Inflammatory macrophage treated with lipopolysaccharide for 1 hour (primary cell): ENCODE measurements around the gene C12orf57.

Experiments
- DNase-seq, 2 donors: peaks; one replicate each; pipeline ENCODE4 v3.0.0-alpha.2; 2020 to 2022

The C12orf57 gene

DNA sequence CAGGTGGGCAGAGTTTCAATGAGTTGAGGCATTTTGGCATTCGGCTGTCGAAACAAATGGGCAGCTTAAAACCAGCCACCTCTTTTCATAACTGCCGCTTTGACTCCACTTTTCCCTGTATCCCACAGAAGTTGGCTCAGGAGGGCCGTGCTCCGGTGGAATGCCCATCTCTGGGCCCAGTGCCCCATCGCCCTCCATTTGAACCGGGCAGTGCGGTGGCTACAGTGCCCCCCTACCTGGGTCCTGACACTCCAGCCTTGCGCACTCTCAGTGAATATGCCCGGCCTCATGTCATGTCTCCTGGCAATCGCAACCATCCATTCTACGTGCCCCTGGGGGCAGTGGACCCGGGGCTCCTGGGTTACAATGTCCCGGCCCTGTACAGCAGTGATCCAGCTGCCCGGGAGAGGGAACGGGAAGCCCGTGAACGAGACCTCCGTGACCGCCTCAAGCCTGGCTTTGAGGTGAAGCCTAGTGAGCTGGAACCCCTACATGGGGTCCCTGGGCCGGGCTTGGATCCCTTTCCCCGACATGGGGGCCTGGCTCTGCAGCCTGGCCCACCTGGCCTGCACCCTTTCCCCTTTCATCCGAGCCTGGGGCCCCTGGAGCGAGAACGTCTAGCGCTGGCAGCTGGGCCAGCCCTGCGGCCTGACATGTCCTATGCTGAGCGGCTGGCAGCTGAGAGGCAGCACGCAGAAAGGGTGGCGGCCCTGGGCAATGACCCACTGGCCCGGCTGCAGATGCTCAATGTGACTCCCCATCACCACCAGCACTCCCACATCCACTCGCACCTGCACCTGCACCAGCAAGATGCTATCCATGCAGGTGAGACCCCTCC, 5.2 kb upstream of the C12orf57 start:
- no peak for DNase-seq

DNA sequence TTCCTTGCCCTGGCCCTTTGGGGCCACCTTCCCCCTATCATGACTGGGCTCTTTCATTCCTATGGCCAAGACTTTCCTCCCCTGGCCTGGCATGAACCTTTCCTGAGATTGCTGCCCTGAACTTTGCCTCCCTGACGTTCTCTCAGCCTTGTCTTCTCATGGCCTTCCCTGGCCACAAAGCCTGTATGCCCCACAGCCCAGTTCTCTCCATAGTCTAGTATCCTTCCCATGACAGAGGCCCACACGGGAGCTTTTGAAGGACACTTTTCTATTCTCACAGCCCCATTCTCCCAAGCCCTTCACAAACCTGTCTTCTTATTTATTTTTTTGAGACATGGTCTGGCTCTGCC, 4.7 kb upstream of the C12orf57 start:
- DNase-seq: no peak

DNA sequence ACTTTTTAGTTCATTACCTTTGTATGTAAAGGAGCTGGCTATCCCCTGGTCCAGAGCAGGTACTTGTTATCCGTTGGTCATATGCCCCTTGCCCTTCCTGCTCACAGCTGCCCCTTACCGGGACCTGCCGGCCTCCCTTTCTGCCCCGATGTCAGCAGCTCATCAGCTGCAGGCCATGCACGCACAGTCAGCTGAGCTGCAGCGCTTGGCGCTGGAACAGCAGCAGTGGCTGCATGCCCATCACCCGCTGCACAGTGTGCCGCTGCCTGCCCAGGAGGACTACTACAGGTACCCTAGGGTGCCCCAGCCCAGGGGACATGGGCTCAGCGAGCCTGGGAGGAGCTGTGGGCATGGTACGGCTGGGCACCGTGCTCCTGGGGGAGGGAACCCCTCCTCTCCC, 2.6 kb upstream of the C12orf57 start:
- no peak for DNase-seq

DNA sequence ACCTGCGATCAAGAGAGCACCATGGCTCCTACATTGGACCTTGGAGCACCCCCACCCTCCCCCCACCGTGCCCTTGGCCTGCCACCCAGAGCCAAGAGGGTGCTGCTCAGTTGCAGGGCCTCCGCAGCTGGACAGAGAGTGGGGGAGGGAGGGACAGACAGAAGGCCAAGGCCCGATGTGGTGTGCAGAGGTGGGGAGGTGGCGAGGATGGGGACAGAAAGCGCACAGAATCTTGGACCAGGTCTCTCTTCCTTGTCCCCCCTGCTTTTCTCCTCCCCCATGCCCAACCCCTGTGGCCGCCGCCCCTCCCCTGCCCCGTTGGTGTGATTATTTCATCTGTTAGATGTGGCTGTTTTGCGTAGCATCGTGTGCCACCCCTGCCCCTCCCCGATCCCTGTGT, 2.0 kb upstream of the C12orf57 start:
- DNase-seq: no peak

DNA sequence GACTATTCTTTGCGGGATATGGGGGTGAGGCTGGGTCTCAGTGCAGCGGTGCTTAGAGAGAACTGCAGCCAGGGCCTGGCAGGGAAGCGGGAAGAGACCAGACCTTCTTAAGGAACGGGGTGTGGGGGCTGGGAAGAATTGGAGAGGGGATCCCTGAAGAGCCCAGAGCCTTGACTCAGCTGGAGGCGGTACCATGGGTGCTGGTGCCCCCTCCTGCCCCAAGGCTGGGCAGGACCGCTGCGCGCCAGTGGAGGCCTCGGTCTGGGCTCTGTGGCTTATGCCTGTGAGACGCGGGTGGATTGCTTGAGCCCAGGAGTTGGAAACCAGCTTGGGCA, 1.5 kb upstream of the C12orf57 start:
- no peak for DNase-seq

DNA sequence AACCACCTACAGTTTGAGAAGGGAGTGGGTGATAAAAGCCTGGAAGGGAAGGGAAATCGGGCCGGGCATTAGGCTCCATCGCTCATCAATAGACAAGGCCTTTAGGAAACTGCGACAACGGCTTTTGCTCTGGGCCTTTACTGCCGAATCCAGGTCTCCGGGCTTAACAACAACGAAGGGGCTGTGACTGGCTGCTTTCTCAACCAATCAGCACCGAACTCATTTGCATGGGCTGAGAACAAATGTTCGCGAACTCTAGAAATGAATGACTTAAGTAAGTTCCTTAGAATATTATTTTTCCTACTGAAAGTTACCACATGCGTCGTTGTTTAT, 467 bp upstream of the C12orf57 start:
- peak; percentile 81 to 86 for DNase-seq

DNA sequence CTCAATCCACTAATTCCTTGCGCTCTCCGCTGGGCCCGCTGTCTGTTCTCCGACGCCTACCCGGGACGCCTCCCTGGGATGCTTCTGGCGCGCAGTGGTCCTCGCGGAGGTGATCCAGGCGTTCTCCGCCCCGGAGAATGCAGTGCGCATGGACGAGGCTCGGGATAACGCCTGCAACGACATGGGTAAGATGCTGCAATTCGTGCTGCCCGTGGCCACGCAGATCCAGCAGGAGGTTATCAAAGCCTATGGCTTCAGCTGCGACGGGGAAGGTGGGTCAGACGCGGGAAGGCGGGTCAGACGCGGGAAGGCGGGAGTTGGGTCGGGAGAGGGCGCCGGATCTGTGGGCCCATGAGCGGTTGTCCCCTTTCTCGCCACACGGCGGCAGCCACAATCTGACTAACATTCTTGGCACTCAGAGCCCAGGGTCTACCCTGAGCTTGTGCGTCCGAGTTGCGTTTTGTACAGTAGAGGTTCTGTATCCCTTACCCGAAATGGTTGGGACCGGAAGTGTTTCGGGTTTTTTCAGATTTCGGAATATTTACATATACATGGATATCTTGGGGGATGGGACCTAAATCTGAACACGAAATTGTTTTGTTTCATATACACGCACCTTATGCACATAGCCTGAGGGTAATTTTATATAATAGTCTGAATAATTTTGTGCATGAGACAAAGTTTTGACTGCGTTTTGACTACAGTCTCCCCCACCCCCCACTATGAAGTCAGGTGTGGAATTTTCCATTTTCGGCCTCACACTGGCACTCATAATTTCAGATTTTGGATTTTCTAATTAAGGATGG, 762 bp downstream of the C12orf57 start:
- peak; percentile 75 to 92 for DNase-seq

DNA sequence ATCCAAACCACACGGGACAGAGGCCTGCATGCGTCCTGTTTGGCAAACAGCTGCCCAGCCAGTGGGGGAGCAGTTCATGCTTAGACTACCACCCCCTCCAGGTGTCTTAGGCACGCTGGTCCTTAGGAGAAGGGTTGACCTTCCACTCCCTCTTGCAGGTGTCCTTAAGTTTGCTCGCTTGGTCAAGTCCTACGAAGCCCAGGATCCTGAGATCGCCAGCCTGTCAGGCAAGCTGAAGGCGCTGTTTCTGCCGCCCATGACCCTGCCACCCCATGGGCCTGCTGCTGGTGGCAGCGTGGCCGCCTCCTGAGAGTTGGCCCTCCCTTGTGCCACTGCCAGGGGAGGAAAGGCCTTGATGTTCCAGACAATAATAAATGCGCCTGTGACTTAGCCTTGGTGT, 1.8 kb downstream of the C12orf57 start:
- DNase-seq: no peak

DNA sequence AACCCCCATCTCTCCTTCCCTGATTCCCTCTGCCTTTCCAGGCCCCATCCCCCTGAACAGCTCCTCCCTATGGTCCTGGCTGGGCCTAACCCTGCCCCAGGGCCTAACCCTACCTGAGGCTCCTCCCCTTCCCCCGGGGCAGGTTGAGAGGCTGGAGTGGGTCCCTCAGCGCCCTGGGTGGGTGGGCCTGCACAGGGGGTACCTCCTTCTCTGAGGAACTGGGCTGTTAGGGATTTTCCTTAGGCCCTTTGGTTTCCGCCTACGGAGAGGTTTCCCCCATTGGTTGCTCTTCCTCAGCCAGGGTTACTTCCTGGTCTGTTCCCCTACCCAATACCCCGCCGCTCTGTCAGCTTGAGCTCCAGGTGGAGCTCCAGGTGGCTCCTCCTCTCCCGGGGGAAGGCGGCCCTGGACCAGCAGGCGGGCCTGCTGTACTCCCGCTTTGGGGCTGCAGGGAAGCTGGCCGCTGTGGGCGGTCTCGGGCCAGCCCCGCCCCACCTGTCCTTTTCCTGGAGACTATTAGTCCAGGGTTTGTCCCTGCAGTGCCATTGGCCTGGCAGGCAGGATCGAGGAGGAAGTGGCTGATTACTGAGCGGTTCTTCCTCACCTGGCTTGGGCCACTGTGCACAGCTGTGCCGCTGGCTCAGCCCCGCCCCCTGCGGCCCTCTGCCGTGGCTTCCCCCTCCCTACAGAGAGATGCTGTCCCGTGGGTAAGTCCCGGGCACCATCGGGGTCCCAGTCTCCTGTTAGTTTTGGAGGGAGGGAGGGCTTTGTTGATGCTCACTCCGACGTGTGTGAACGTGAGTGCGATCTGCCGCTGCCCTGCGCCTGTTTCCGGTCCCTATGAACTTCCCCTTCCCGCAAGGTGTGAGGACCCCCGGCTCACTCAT, 2.5 kb downstream of the C12orf57 start:
- DNase-seq: peak; percentile 64 to 81

DNA sequence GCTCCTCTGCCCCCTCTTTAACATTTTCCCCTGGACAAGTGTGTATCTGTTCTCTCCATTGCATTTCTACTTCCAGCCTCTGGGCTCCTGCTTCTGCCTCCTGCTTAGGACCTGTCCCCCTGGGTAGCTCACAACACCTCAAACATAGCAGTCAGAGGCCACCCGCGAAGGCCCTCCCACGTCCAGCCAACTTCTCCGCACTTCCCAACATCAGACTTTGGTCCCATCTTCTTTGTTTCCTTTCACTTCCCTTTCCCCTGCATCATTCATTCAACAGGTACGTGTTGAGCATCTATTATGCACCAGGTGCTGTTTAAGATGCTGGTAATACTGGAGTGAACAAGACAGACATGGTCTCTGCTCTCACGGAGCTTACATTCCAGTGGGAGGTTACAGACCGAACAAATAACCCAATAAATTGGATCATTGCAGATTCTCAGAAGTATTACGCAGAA, 3.1 kb downstream of the C12orf57 start:
- no peak for DNase-seq

DNA sequence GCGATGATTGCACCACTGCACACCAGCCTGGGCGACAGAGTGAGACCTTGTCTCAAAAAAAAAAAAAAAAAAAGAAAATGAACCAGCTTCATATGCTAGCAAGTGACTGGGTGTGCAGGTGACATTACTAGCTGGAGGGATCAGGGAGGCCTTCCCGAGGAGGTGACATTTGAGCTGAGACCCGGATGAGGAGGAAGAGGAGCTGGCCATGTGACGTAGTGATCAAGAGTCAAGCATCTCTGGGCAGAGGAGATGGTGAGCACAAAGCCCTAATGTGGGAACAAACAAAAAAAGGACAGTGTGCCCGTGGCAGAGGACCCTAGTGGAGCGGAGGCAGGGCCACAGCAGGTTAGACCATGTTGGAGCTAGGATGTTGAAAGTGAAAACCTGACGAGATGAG, 3.8 kb downstream of the C12orf57 start:
- DNase-seq: no peak

DNA sequence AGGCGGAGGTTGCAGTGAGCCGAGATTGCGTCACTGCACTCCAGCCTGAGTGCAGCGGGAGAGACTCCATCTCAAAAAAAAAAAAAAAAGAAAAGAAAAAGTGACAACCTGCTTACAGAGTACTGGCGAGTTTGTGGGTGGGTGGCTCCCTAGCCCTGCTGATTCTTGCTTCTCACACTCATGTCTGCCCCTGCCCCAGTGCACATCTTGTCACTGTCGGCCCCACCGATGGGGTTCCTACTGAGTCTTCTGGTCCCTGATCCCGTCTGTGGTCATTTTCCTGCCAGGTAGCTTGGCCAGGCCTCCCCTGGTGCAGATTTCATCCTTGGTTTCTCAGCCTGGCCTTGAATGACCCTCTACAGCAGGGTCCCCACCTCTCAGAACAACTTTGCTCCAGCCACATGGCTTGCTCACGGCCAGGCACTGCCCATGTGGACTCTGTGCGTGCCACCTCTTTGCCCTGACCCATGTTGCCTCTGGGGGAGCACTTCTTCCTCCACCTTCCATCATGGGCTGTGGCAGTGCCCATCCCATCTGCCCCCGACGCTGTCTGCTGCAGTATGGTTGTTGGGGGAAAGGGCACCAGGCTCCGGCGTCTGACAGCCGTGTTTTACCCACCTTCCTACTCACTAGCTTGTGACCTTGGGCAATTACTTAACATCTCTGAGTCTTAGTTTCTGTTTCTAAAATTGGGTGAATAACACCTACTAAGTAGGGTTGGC, 5.2 kb downstream of the C12orf57 start:
- DNase-seq: peak; percentile 71 to 94

DNA sequence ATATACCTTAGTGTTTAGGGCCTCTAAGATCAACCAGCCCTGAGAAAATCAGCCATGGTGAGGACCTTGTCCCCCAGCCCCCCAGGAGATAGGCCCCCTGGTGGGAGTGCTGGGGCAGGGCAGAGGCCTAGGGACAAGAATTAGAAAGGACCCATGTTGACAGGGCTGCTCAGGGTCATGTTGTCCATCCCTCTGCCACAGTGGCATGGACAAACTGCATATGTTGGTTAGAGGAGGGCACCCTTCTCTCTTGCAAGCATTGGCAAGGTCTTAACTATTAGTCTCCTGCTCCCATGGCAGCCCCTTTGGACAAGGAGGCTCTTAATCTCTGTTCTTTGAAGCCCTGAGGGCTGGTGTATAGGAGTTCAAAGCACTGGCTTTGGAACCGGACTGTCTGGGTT, 6.6 kb downstream of the C12orf57 start:
- DNase-seq: no peak

DNA sequence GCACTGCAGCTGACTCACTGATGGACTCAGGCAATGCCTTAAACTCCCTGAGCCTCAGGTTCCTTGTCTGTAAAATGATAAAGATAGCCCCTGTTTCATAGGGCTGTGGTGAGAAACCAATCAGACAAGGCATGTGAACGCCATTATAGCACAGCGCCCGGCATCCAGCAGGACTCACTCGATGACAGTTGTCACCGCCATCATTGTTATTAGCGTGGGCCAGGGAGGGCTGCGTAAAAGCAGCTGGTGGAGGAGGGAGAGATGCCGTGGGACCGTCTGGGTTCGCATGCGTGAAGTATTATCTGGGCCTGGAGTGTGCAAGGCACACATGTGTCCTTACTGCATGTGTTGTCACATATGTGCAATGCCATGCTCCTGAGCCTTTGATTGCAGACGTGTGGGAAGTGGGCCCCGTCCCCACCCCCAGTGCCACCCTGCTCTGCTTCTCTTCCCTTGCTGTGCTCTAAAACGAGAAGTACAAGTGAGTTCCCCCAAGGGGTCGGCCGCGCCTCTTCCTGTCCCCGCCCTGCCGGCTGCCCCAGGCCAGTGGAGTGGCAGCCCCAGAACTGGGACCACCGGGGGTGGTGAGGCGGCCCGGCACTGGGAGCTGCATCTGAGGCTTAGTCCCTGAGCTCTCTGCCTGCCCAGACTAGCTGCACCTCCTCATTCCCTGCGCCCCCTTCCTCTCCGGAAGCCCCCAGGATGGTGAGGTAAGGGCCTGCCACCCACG, 7.2 kb downstream of the C12orf57 start, which contains the start of gene PTPN6:
TSS of gene PTPN6 (plus strand) at position 546 of the 730 bp plus-strand sequence. CDS start at position 703, 157 bp downstream.
- DNase-seq: peak; percentile 87 to 92

DNA sequence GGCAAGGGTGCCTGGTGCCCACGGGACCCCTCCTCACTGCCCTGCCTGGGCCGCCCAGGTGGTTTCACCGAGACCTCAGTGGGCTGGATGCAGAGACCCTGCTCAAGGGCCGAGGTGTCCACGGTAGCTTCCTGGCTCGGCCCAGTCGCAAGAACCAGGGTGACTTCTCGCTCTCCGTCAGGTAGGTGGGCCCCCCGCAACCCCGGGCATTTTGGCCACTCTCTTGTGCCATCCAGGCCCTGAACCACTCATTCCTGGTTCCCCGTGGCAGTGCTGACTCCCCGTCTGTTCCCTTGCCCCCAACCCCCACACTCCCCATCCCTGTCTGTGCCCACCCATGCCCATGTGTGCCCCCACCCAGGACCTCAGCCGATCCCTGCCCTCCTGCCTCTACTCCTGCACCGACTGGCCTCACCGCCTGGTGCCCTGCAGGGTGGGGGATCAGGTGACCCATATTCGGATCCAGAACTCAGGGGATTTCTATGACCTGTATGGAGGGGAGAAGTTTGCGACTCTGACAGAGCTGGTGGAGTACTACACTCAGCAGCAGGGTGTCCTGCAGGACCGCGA, 7.8 kb downstream of the C12orf57 start:
- no peak for DNase-seq

DNA sequence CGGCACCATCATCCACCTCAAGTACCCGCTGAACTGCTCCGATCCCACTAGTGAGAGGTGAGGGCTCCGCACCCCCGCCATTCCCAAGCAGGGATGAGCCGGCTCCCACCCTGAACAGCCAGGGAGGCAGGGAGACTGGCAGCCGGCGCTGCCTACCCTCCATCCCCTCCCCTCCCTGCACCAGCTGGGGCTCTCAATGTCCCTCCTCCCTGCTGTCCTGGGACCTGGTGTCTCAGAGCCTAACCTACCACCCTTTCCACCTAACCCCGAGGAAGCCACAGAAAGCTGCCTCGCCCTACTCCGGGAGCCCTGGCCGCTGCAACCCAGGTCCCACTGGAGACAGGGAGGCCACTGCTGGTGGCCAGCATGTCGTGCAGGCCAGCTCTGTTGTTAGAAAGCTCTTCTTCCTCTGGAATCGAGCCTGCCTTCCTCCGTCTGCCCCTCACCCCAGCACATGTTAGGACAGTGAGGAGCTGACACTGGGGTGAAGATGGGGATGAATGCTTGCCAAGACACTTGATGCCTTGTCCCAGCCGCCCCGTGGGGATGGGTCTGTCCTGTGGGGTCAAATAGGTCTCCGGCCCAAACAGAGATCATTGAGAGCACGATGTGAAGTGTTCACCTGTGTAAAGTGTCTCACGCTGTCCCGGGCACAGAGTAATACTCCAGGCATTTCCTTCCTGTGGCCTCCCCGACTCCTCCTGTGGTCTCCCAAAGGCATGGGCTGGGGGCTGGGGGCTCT, 8.5 kb downstream of the C12orf57 start:
- no peak for DNase-seq

DNA sequence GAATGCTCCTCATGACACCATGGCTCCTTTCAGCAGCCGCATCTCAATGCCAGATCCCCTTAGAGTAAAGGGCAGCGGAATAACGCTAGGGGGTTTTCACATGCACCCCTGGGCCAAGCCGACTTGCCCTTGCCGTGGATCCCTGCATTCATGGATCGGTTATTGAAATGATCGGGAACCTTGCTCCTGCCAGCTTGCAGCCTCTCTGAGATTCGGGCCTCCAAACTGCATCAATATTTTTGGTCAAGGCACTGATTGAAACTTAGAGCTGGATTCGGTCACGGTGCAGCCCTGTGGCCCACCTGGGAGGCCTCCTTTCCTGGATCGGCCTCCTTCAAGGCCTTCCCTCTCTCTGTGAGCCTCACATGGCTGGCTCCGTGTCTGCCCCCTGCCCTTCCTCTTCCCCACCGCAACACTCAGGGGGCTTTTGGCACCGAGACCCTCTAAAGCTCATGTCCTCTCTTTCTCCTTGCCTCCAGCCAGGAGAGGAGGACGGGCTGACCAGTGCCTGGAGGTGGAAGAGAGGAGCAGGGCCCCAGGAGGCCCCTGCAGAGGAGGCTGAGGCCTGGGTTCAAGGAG, 9.1 kb downstream of the C12orf57 start:
- no peak for DNase-seq

DNA sequence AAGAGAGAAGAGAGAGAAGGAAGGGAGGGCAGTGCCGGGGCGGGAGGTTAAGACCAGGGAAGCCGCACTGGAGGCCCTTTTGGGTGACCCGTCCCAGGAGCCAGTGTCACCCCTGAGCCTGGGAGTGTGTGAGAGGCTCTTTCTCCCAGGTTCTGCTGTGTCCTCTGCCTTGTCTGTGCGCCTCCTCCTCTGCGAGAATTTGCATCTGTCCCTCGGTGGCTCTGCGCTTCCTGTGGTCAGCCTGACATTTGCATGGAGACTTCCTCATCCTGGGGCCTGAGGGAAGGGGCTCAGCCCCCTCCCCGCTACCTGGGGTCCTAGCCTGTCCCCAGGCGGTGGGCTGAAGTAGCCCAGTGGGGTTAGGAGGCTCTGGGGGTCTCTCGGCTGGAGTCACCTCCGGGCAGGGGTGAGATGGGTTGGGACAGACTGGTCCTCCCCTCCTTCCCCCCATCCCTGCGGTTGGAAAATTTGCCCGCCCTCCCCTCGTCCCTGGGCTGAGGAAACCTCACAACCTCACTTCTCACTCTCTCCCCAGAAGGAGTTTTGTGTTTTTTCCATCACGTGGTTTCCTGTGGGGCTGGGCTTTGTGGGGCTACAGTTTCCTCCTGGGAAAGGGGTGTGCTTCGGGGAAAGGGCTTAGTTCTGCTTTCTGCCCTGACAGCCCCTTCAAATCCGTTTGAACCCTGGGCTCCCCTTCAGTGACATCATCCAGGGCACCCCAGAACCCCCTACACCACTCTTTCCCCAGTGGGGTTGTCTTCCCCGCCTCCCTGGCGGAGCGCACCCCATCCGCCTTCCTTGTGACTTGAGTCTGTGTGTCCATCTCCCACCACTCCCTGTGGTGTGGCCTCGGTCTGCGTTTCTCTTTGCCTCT, 9.9 kb downstream of the C12orf57 start:
- peak; percentile 94 to 96 for DNase-seq
